Progenitor cell of endocrine pancreas (in vitro differentiated cells): Measurements from ENCODE around the gene FANCB. TPM values are rescaled to one million over a fixed set of nuclear protein-coding genes. Genes with fewer than 3 reads are reported as not detected.

ENCODE experiments used
- DNase-seq: peaks from one replicate; pipeline ENCODE4 v3.0.0; 2021; ENCODE audit warnings: low spot score; ENCODE audit not compliant: unreplicated experiment
- H3K27ac Mint-ChIP-seq: 2 replicates; pipeline ENCODE4 v1.8.0; 2021; ENCODE audit warnings: mild to moderate bottlenecking, moderate library complexity, mixed read lengths
- H3K27me3 Mint-ChIP-seq: 2 replicates; pipeline ENCODE4 v1.8.0; 2021; ENCODE audit warnings: mixed read lengths
- H3K36me3 Mint-ChIP-seq: 2 replicates; pipeline ENCODE4 v1.8.0; 2022; ENCODE audit warnings: mixed read lengths; ENCODE audit not compliant: insufficient read depth
- H3K4me1 Mint-ChIP-seq: 2 replicates; pipeline ENCODE4 v1.8.0; 2021; ENCODE audit warnings: low read depth, mixed read lengths
- H3K4me3 Mint-ChIP-seq: 2 replicates; pipeline ENCODE4 v1.8.0; 2021; ENCODE audit warnings: low read depth, mild to moderate bottlenecking, moderate library complexity, mixed read lengths
- H3K9me3 Mint-ChIP-seq: 2 replicates; pipeline ENCODE4 v1.8.0; 2021; ENCODE audit warnings: low read depth, mixed read lengths
- total RNA-seq: library from RNA; stranded (reverse); gene quantifications from 2 replicates; pipeline ENCODE4 v1.2.1, GENCODE V29; 2021
- TF ChIP-seq, protein P1 (sequence below): fragments of 200-600 bp; sonication (generic); IDR thresholded peaks from one replicate; pipeline ENCODE4 v1.5.0; 2021; ENCODE audit warnings: antibody characterized with exemption, mild to moderate bottlenecking; ENCODE audit not compliant: unreplicated experiment

The FANCB gene
- total RNA-seq, 1 donor from 2014 or later, result 8.0 TPM

DNA sequence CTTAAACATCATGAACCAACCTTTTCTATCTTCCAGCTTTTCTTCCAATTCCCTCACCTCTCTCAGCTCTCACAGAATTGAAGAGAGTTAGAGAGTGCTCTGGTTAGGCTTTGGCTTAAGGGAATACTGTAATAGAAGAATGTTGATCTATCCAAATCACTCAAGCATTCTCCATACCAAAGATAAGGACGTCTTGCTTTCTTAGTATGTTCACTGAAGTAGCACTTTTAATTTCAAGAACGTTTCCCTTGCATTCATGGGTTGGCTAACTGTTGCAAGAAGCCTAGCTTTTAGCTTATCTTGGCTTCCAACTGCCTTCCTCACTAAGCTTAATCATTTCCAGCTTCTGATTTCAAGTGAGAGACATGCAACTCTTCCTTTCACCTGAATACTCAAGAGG lies 43.2 kb downstream of the FANCB start:
- Mint-ChIP-seq H3K9me3 (peaks cover 46% of the 10 kb centered on the region), H3K4me1 (no peaks in the 10 kb centered on the region), H3K27me3 (no peaks in the 10 kb centered on the region), H3K36me3 (peaks cover 2% of the 10 kb centered on the region), H3K4me3 (no peak overlapping the region), H3K27ac (no peak overlapping the region)
- TF ChIP-seq, protein P1, sequence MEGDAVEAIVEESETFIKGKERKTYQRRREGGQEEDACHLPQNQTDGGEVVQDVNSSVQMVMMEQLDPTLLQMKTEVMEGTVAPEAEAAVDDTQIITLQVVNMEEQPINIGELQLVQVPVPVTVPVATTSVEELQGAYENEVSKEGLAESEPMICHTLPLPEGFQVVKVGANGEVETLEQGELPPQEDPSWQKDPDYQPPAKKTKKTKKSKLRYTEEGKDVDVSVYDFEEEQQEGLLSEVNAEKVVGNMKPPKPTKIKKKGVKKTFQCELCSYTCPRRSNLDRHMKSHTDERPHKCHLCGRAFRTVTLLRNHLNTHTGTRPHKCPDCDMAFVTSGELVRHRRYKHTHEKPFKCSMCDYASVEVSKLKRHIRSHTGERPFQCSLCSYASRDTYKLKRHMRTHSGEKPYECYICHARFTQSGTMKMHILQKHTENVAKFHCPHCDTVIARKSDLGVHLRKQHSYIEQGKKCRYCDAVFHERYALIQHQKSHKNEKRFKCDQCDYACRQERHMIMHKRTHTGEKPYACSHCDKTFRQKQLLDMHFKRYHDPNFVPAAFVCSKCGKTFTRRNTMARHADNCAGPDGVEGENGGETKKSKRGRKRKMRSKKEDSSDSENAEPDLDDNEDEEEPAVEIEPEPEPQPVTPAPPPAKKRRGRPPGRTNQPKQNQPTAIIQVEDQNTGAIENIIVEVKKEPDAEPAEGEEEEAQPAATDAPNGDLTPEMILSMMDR, result no peak
- no peak for DNase-seq

GRCh38 chrX:14826319-14826718 lies 46.5 kb downstream of the FANCB start:
- H3K4me1 Mint-ChIP-seq, result no peaks in the 10 kb centered on the region
- TF ChIP-seq, protein P1, result no peak
- DNase-seq, result no peak
- H3K9me3 Mint-ChIP-seq, result peaks cover 34% of the 10 kb centered on the region
- H3K27me3 Mint-ChIP-seq, result no peaks in the 10 kb centered on the region
- H3K27ac Mint-ChIP-seq, result no peak overlapping the region
- H3K4me3 Mint-ChIP-seq, result no peak overlapping the region
- H3K36me3 Mint-ChIP-seq, result peaks cover 2% of the 10 kb centered on the region

DNA sequence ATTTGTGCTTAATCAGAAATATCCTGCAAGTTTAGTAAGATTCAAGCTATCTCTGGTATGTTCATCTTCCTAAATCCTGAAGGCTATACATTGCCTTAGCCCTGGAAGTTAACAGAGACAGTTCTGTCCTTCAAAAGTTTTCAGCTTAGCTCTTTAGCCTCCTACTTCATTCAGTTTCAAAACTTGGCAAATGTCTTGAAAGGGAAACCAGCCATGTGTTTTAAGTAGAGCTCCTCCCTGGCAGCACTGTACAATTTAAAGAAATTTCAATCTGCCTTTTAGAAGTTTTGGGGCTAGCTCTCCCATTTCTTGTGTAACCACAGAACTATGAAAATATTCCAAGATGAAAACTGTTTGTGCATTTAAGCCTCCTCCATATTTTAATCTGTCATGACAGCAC lies 47.0 kb downstream of the FANCB start:
- Mint-ChIP-seq H3K27me3 (no peaks in the 10 kb centered on the region), H3K36me3 (peaks cover 2% of the 10 kb centered on the region), H3K4me1 (no peaks in the 10 kb centered on the region), H3K4me3 (no peak overlapping the region), H3K27ac (no peak overlapping the region), H3K9me3 (peaks cover 34% of the 10 kb centered on the region)
- no peak for DNase-seq
- TF ChIP-seq, protein P1, result no peak

DNA sequence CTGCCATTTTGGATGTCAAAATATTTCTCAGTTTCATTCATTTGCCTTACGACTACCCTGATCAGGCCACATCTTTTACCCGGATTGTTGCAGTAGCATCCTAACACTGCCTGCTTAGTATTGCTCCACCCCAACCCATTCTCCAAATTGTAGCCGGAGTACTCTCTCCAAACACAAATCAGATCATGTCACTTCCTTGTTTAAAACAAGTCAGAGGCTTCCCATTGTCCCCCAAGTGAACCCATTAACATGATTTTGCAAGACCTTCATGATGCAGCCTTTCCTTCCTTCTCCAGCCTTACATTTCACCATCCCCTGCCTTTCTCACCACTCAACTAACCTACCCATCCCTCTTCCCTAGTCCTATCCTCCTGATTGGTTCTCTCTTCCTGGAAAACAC lies 53.1 kb downstream of the FANCB start:
- H3K36me3 Mint-ChIP-seq, result no peaks in the 10 kb centered on the region
- no peak for DNase-seq
- H3K9me3 Mint-ChIP-seq, result peaks cover 19% of the 10 kb centered on the region
- no peaks in the 10 kb centered on the region for H3K4me1 Mint-ChIP-seq
- H3K27ac Mint-ChIP-seq, result no peak overlapping the region
- H3K27me3 Mint-ChIP-seq, result no peaks in the 10 kb centered on the region
- TF ChIP-seq, protein P1, result no peak
- no peak overlapping the region for H3K4me3 Mint-ChIP-seq

GRCh38 chrX:14817571-14817970 lies 55.3 kb downstream of the FANCB start:
- no peak for DNase-seq
- Mint-ChIP-seq H3K27me3 (no peaks in the 10 kb centered on the region), H3K9me3 (peaks cover 22% of the 10 kb centered on the region)

More at GRCh38 chrX:14817571-14817970, 55.3 kb downstream of the FANCB start:
- H3K4me3 Mint-ChIP-seq, result no peak overlapping the region
- TF ChIP-seq, protein P1, result no peak
- no peaks in the 10 kb centered on the region for H3K36me3 Mint-ChIP-seq
- H3K27ac Mint-ChIP-seq, result no peak overlapping the region
- H3K4me1 Mint-ChIP-seq, result no peaks in the 10 kb centered on the region
